Measurements from ENCODE around the gene MICA.
A peak's percentile ranks its signal among the peaks of the same experiment; 100 is the strongest.
"Not testable (repeated sequence)": the region's sequence is repeated elsewhere in the genome, so short reads cannot be mapped to it uniquely, and the experiment has no call there.

Gene MICA

DNA sequence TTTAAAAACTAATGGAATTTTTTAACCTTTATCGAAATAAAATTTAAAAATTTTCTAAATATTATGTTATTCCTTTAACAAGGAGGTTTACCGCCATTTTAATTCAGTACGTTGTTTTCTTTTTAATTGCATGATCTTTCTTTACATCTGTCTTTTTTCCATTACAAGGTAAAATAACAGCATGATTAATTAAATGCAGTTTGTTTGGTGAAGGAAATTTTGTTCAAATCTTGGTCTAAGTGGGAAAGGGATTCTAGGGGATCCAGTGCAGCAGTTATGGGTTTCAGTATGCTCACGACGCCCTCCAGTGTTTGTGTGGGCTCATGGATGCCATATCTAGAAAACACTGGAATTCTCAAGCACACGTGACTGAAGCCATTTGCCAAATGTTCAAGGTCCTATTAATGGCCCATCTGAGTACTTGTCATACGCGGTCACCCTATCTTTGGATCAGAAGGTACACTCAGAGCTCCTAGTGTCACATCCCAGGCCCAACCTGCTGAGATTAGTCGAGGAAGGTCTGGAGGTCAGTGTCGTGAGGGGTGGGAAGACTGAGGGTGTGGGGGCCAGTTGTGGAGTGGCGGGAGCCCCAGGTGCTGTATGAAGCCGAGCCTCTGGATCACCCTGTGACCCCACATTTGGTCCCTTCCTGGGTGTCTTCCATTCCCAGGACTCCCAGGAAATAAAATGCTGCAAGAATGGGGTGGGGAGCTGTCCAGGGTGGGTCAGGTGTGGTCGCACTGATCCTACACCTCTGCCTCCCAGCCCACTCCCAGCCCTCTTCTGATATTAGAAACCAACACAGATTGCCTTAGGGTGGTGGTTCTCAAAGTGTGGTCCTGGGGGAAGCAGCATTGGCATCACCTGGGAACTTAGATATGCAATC is 14.2 kb upstream of the MICA start:
- H3K9me3 Mint-ChIP-seq; DNase-seq; ATAC-seq (replicated peaks); H3K27me3 Mint-ChIP-seq; H3K4me1 Mint-ChIP-seq (ENCODE audit: low read depth in 2 of 2); H3K27ac Mint-ChIP-seq; H3K36me3 Mint-ChIP-seq (ENCODE audit: insufficient read depth); H3K4me3 Mint-ChIP-seq: not testable (repeated sequence)

DNA sequence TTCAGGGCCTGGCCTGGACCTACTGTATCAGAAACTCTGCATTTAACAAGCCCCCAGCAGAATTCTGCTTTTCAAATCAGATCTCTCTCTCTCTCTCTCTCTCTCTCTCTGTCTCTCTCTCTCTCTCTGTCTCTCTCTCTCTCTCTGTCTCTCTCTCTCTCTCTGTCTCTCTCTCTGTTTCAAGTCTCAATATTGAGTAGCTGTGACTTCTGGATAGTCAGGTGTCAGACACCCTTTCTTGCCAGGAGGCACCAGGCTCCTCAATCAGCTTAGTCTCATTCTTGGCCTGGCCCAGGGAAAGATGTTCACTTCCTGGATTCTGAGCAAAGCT is 13.6 kb upstream of the MICA start:
- H3K4me1 Mint-ChIP-seq (ENCODE audit: low read depth in 2 of 2); H3K27me3 Mint-ChIP-seq; H3K4me3 Mint-ChIP-seq; H3K9me3 Mint-ChIP-seq; ATAC-seq (replicated peaks); DNase-seq; H3K36me3 Mint-ChIP-seq (ENCODE audit: insufficient read depth): not testable (repeated sequence)
- peak overlapping the region in 1 of 2 donors; percentile 66 for H3K27ac Mint-ChIP-seq

DNA sequence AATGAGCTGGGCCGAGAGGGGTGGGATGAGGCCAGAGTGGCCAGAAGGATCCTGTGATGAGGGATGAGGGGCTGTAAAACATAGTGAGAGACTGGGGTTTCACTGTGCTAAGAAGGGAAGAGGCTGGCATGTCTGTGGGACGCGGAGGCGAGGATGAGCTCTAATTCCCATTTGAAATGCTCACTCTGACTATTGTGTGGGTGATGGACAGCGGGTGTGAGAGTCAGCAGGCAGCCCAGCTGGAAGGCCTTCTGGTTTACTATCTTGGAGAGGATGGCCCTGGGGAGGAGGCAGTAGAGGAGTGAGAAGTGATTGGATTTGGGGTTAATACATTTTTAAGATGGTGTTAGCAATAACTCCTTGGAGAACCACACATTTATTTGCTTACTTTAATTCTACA is 9.5 kb upstream of the MICA start:
- no peak for DNase-seq
- no peak overlapping the region for H3K4me3 Mint-ChIP-seq

DNA sequence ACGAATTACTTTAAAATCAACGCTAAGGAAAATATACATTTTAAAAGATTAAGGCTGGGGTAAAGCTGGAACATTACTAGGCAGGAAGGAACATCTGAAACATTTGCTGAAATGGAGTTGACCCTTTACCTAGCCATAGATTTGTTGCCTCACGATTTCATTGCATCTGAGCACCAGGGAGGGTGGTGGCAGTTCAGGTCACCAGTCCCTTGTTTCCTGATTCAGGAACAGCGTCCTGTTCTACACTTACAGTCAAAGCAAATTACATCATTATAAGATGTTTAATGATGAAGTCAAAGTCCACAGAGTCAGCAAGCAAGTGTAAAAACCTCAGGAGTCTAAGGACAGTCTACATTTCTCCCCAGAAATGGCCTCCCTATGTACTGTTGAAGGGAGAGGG is 9.0 kb upstream of the MICA start:
- Mint-ChIP-seq H3K27ac (no peak overlapping the region), H3K4me3 (no peak overlapping the region), H3K27me3 (no peaks in the 10 kb centered on the region), H3K4me1 (ENCODE audit: low read depth in 2 of 2) (peaks cover 15% of the 10 kb centered on the region in 2 donors), H3K36me3 (ENCODE audit: insufficient read depth) (peaks cover 2% of the 10 kb centered on the region), H3K9me3 (no peaks in the 10 kb centered on the region)
- ATAC-seq (replicated peaks) = no peak
- DNase-seq = no peak

More for the DNA sequence above, 9.5 kb upstream of the MICA start:
- Mint-ChIP-seq H3K27ac (peak overlapping the region in 1 of 2 donors; percentile 7), H3K36me3 (ENCODE audit: insufficient read depth) (peaks cover 2% of the 10 kb centered on the region), H3K27me3 (no peaks in the 10 kb centered on the region), H3K9me3 (no peaks in the 10 kb centered on the region), H3K4me1 (ENCODE audit: low read depth in 2 of 2) (peaks cover 12 to 15% of the 10 kb centered on the region in 2 donors)
- no peak for ATAC-seq (replicated peaks)

DNA sequence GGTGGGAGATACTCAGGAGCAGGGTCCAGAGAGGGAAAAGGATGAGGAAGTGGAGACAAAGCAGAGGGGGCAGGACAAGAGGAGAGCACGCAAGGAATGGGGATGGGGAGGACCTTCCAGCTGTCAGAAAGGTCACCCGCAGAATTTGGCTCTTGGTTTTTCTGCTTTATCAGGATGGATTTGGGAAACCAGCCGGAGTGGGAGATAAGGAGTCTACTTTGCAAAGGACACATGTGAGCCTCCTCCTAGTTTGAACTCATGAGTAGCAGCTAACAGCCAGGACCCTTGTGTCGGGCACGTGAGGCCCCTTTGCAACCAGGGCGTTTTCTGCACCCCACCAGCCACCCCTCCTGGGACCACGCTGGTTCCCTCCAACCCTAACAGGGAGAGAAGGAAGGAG is 7.6 kb upstream of the MICA start:
- H3K27me3 Mint-ChIP-seq = no peaks in the 10 kb centered on the region
- H3K4me3 Mint-ChIP-seq = no peak overlapping the region
- DNase-seq (no peak), ATAC-seq (replicated peaks) (no peak)
- peaks cover 20 to 23% of the 10 kb centered on the region in 2 donors for H3K4me1 Mint-ChIP-seq (ENCODE audit: low read depth in 2 of 2)
- H3K9me3 Mint-ChIP-seq = no peaks in the 10 kb centered on the region
- no peak overlapping the region for H3K27ac Mint-ChIP-seq
- peaks cover 17% of the 10 kb centered on the region for H3K36me3 Mint-ChIP-seq (ENCODE audit: insufficient read depth)

DNA sequence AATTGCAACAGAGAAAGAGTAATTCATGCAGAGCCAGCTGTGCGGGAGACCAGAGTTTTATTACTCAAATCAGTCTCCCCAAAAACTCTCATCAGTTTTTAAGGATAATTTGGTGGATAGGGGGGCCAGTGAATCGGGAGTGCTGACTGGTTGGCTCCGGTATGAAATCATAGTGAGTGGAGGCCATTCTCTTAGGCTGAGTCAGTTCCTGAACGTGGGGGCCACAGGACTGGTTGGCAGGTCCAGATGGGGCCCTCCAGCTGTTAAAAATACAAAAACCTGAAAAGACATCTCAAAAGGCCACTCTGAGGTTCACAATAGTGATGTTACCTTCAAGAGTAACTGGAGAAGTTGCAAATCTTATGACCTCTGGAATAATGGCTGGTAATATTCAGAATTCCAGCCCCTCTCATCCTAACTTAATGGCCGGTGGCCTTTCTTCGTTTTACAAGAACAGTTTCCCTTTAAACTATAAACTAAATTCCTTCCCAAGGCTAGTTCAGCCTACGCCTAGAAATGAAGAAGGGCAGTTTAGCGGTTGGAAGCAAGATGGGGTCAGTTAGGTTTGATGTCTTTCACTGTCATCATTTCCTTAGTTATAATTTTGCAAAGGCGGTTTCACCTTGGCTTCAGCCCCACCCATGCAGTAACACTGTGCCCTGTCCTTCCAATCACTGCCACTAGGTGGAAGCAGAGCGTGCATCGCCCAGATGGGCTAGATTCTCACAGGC is 6.8 kb upstream of the MICA start:
- Mint-ChIP-seq H3K4me3 (peak overlapping the region in 1 of 2 donors; percentile 37), H3K9me3 (no peaks in the 10 kb centered on the region), H3K4me1 (ENCODE audit: low read depth in 2 of 2) (peaks cover 28 to 30% of the 10 kb centered on the region in 2 donors), H3K36me3 (ENCODE audit: insufficient read depth) (peaks cover 19% of the 10 kb centered on the region), H3K27me3 (no peaks in the 10 kb centered on the region), H3K27ac (no peak overlapping the region)
- ATAC-seq (replicated peaks) (peak; percentile 67), DNase-seq (peak; percentile 88 to 93 (median 91))

DNA sequence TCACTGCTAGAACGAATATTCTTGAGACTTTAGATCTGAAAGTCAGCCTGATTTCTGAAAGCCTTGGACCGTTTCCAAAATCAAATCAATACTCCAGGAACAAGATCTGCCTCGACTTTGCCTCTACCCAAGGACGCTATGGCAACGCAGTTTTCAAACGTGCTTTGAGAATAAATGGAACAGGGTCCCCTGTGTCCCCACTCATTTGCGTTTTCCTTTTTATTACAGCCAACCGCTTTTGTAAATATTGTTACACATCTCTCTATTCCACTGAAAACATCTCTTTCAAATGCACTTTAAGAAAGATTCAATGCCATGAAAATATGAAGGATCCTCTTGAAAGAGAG is 6.3 kb upstream of the MICA start:
- H3K27ac Mint-ChIP-seq; ATAC-seq (replicated peaks); H3K9me3 Mint-ChIP-seq; H3K27me3 Mint-ChIP-seq; DNase-seq: not testable (repeated sequence)
- Mint-ChIP-seq H3K4me1 (ENCODE audit: low read depth in 2 of 2) (peaks cover 30 to 36% of the 10 kb centered on the region in 2 donors), H3K36me3 (ENCODE audit: insufficient read depth) (peaks cover 21% of the 10 kb centered on the region), H3K4me3 (peak overlapping the region in 1 of 2 donors; percentile 37)

DNA sequence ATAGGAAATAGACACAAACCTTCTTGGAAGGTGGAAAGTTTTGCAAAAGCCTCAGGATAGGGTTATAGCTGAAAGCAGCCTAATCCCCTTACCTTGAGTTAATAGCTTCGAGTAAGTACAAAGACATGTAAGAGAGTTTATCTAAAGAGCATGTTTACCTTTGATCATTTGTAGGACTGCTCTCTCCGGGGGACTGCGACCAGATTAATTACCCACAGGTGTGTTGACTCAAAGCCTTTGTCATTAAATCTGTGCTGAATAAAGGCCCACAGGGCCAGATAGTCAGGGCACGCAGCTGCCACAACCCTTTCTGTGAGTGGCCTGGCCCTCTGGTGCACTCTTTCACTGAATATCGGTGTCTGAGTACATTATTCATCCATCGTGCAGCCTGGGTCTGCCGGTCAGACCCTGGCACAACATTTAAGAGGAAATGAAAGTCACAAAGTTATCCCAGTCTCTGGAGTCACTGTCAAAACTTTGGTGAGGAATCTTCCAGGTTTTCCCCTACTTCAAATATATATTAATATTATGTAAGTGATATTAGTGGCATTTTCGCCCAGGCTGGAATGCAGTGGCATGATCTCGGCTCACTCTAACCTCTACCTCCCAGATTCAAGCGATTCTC is 5.4 kb upstream of the MICA start:
- no peak for DNase-seq
- Mint-ChIP-seq H3K9me3 (no peaks in the 10 kb centered on the region), H3K4me3 (peak overlapping the region in 1 of 2 donors; percentile 81), H3K27ac (peak overlapping the region; percentile 51 to 96), H3K36me3 (ENCODE audit: insufficient read depth) (peaks cover 25% of the 10 kb centered on the region), H3K27me3 (no peaks in the 10 kb centered on the region), H3K4me1 (ENCODE audit: low read depth in 2 of 2) (peaks cover 38 to 44% of the 10 kb centered on the region in 2 donors)
- ATAC-seq (replicated peaks) = no peak

DNA sequence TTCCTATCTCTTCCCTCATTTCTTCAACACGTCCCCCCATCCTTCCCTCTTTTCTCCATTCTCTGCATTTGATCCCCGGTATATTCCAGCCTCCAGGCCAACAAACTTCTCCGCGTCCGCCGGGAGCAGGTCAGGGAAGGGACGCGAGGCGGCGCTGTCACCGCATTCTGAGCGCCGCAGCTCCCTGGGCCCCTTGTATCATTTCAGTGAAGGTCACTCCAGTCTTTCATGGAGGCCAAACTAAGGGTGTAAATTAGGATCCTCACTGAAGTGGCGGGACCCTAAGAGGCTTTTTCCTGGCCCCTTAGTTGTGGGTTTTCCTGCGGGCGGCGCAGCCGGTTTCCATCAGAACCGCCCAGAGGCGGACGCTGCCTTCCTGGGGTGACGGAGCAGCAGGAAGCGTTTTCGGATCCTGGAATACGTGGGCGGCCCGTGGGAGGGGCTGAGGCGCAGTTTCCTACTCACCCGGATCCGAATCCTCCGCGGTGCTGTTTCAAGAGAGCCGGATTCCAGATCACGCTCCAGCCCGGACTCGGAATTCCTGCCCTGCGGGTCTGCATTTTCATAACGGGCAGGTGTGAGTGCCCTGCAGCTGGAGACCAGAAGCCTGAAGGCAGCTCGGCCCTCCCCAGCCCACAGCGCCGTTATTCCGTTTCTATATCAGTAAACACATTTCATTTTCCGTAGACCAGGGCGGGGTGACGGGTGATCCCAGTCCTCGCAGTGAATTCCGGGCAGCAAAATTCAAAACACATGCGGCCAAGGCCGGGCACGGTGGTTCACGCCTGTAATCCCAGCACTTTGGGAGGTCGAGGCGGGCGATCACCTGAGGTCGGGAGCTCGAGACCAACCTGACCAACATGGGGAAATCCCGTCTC is 3.6 kb upstream of the MICA start:
- peaks cover 46 to 63% of the 10 kb centered on the region in 2 donors for H3K4me1 Mint-ChIP-seq (ENCODE audit: low read depth in 2 of 2)
- H3K27ac Mint-ChIP-seq = peak overlapping the region; percentile 91 to 96
- H3K9me3 Mint-ChIP-seq = no peaks in the 10 kb centered on the region
- peak overlapping the region; percentile 81 to 85 for H3K4me3 Mint-ChIP-seq
- H3K36me3 Mint-ChIP-seq (ENCODE audit: insufficient read depth) = peaks cover 30% of the 10 kb centered on the region
- no peaks in the 10 kb centered on the region for H3K27me3 Mint-ChIP-seq
- ATAC-seq (replicated peaks) = peak; percentile 28
- peak; percentile 35 to 52 (median 41) for DNase-seq

DNA sequence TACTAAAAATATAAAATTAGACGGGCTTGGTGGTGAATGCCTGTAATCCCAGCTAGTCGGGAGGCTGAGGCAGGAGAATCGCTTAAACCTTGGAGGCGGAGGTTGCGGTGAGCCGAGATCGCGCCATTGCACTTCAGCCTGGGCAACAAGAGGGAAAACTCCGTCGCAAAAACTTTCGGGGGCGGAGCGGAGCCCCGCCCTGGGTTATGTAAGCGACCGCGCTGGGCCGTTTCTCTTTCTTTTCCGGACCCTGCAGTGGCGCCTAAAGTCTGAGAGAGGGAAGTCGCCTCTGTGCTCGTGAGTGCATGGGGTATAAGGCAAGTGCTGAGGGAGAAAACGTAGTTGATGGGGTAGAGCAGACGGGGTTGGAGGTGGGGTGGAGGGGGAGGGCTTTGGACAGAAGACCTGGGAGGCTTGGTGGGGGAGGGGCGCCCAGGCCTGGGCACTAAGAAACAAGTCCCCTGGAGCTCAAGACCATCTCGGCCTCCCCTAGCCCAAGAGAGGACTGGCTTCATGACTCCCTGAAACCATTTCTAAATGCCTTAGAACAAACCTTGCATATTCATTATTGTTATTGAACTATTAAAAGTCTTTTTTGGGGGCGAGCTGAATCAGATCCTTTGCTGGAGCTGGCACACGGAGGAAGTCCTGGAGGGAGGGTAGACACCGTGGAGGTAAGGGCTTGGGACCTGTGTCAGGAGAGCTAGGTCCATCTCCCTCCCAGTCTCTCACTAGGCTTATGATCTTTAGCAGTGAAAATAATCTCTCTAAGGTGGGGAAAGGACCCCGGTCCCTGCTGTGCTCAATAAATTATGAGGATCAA is 2.7 kb upstream of the MICA start:
- Mint-ChIP-seq H3K27ac (peak overlapping the region; percentile 91 to 96), H3K36me3 (ENCODE audit: insufficient read depth) (peaks cover 30% of the 10 kb centered on the region), H3K27me3 (no peaks in the 10 kb centered on the region), H3K9me3 (no peaks in the 10 kb centered on the region), H3K4me3 (peak overlapping the region; percentile 81 to 85), H3K4me1 (ENCODE audit: low read depth in 2 of 2) (peaks cover 47 to 68% of the 10 kb centered on the region in 2 donors)
- DNase-seq = peak; percentile 48 to 53 (median 53)
- peak; percentile 63 for ATAC-seq (replicated peaks)

DNA sequence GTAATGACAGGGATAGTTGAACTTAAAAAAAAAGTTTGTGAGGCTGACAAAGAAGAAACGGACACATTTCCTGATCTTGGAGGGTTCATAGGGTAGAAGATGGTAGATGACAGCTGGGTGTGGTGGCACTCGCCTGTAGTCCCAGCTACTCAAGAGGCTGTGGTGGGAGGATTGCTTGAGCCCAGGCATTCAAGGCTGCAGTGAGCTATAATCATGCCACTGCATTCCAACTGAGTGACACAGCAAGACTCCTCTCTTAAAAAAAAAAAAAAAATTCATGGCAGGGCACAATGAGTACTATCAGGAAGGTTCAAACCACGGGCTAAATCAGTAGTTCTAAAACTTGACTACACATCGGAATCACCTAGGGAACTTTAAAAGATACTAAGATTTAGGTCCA is 2.0 kb upstream of the MICA start:
- peak overlapping the region; percentile 81 to 85 for H3K4me3 Mint-ChIP-seq
- ATAC-seq (replicated peaks) = no peak
- H3K36me3 Mint-ChIP-seq (ENCODE audit: insufficient read depth) = peaks cover 30% of the 10 kb centered on the region
- H3K27me3 Mint-ChIP-seq = no peaks in the 10 kb centered on the region
- H3K9me3 Mint-ChIP-seq = no peaks in the 10 kb centered on the region
- H3K27ac Mint-ChIP-seq = peak overlapping the region; percentile 91 to 96
- no peak for DNase-seq
- peaks cover 53 to 75% of the 10 kb centered on the region in 2 donors for H3K4me1 Mint-ChIP-seq (ENCODE audit: low read depth in 2 of 2)
